SK-N-SH (cell line): Measurements from ENCODE around the gene PRICKLE3.

ENCODE experiments used
- EP300 ChIP-seq, 2 experiments: IDR thresholded peaks; 2 replicates each; pipeline versions ENCODE4 v1.4.0 to v1.6.1; 2012; ENCODE audit warnings: borderline replicate concordance in 1 of 2, low read depth in 1 of 2, low read length in 1 of 2
- GABPA ChIP-seq: IDR thresholded peaks from 2 replicates; pipeline ENCODE4 v1.4.0; 2012; ENCODE audit warnings: low read depth, mild to moderate bottlenecking
- RCOR1 ChIP-seq: fragments of 150-350 bp; IDR thresholded peaks from 2 replicates; pipeline ENCODE4 v1.6.1; 2017; ENCODE audit warnings: antibody characterized with exemption, low read length
- REST ChIP-seq: IDR thresholded peaks from 2 replicates; pipeline ENCODE4 v1.6.1; 2012; ENCODE audit warnings: mild to moderate bottlenecking, low read depth, low read length, moderate library complexity
- SMC3 ChIP-seq: IDR thresholded peaks from 2 replicates; pipeline ENCODE4 v1.6.1; 2012; ENCODE audit warnings: low read depth, low read length, improper control_type of control experiment
- TEAD4 ChIP-seq: IDR thresholded peaks from 2 replicates; pipeline ENCODE4 v1.4.0; 2012; ENCODE audit warnings: mild to moderate bottlenecking, borderline replicate concordance; ENCODE audit not compliant: insufficient read depth
- TF ChIP-seq, protein P1 (sequence below): fragments of 200-600 bp; sonication (generic); IDR thresholded peaks from 2 replicates; pipeline ENCODE4 v1.6.1; 2017; ENCODE audit warnings: antibody characterized with exemption, mild to moderate bottlenecking, moderate library complexity
- TF ChIP-seq, protein P2 (sequence below): IDR thresholded peaks from 2 replicates; pipeline ENCODE4 v1.4.0; 2012; ENCODE audit warnings: low read depth, borderline replicate concordance

DNA sequence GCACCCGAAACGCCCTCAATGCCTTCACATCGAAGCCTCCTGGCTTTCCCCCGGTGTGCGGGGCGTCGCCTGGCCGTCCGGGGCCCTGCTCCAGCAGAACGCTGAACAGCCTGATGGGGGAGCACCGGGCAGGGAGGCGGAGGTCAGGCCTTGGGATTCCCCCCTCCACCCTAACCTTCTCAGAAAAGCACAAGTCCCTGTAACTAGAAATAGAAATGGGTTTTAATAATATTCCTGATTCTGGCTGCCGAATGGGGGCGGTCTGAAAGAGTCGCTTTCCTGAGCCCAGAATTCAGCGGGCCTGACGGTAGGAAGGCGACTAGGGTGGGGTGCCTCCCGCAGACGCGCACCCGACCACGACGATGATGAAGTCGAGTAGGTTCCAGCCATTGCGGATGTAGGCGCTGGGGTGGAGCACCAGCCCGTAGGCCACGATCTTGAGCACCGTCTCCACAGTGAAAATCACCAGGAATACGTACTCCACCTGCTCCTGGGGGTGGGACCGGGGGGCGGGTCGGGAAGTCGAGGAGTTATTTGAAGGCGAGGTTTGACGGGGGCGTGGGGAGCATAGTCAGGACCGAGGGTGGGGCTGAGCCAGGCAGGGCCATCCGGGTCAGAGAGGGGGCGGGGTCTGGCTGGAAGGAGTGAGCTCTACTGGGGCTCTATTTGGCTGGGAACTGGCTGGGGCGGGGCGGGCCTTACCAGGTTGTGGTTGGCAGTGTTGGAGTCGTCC lies 44.5 kb upstream of the PRICKLE3 start:
- TF ChIP-seq SMC3 (no peak), RCOR1 (no peak), EP300 (IDR thresholded peaks at IDR 0.05; ENCODE audit: borderline replicate concordance in 1 of 2, low read depth in 1 of 2, low read length in 1 of 2) (no peak), GABPA (no peak), TEAD4 (no peak), REST (no peak)
- TF ChIP-seq, protein P1, sequence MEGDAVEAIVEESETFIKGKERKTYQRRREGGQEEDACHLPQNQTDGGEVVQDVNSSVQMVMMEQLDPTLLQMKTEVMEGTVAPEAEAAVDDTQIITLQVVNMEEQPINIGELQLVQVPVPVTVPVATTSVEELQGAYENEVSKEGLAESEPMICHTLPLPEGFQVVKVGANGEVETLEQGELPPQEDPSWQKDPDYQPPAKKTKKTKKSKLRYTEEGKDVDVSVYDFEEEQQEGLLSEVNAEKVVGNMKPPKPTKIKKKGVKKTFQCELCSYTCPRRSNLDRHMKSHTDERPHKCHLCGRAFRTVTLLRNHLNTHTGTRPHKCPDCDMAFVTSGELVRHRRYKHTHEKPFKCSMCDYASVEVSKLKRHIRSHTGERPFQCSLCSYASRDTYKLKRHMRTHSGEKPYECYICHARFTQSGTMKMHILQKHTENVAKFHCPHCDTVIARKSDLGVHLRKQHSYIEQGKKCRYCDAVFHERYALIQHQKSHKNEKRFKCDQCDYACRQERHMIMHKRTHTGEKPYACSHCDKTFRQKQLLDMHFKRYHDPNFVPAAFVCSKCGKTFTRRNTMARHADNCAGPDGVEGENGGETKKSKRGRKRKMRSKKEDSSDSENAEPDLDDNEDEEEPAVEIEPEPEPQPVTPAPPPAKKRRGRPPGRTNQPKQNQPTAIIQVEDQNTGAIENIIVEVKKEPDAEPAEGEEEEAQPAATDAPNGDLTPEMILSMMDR = no peak
- TF ChIP-seq, protein P2, sequence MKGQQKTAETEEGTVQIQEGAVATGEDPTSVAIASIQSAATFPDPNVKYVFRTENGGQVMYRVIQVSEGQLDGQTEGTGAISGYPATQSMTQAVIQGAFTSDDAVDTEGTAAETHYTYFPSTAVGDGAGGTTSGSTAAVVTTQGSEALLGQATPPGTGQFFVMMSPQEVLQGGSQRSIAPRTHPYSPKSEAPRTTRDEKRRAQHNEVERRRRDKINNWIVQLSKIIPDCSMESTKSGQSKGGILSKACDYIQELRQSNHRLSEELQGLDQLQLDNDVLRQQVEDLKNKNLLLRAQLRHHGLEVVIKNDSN = no peak
